ENCODE measurements around the gene TSSK3. TPM values are rescaled to one million over a fixed set of nuclear protein-coding genes. Genes with fewer than 3 reads are reported as not detected.

Gene TSSK3
- total and polyA plus RNA-seq, 2 of the 8 experiments (the other 6 are each of a cell fraction or from before 2014, with no cell fraction given) = 1.2 TPM

DNA sequence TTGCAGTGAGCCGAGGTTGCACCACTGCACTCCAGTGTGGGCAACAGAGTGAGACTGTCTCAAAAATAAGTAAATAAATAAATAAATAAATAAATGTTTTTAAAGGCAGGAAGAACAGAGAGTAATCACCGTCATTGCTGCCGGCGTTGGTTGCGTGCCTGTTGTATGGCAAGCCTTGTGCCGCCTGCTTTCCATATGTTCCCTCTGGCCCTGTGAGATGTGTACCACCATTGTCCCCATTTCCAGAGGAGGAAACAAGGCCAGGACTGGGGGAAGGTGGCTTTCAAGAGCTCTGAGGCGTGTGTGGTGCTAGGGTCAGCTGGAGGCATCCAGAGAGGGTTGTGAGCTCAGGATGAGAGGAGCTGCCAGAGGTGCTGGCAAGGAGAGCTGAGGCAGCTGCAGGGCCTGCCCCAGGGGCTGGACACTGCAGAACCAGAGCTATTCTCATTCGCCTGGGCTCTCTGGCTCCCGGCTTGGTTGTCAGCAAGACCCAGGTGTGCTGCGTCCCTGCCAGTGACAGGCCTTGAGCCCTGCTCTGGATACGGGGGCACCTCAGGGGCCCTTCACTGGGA lies 21.1 kb upstream of the TSSK3 start (continued):
- no peak for TF ChIP-seq POU5F1 (IDR thresholded peaks at IDR 0.05; ENCODE audit: low read depth, low read length)

Measured in H1 (cell line).